ENCODE results near the gene ZBTB44. TPM values are rescaled to one million over a fixed set of nuclear protein-coding genes. Genes with fewer than 3 reads are reported as not detected.
"Not testable (repeated sequence)": the region's sequence is repeated elsewhere in the genome, so short reads cannot be mapped to it uniquely, and the experiment has no call there.

ZBTB44 gene
- total RNA-seq, 5 donors from 2014 or later (not counting 1 experiment from before 2014, with no cell fraction given) = 48.4 to 68.1 (median 65.2) TPM

DNA sequence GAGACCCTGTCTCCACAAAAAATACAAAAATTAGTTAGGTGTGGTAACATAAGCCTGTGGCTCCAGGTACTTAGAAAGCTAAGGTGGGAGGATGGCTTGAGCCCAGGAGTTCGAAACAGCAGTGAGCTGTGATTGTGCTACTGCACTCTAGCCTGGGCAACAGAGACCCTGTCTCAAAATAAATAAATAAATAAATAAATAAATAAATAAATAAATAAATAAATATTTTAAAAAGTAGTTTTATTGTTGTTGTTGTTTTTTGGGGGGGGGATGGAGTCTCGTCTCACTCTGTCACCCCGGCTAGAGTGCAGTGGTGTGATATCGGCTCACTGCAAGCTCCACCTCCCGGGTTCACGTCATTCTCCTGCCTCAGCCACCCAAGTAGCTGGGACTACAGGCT lies 33.4 kb downstream of the ZBTB44 start:
- ATAC-seq (replicated peaks in 1 of 4); H3K36me3 ChIP-seq (ENCODE audit: control insufficient read depth in 2 of 2, extremely low read depth in 1 of 2, insufficient read depth in 1 of 2, low read length in 1 of 2); H3K4me1 ChIP-seq (ENCODE audit: control insufficient read depth in 1 of 2, extremely low read depth in 1 of 2, insufficient read depth in 2 of 2, low read length in 2 of 2); H3K27me3 ChIP-seq (replicated peaks in 1 of 2; ENCODE audit: control insufficient read depth in 2 of 2, extremely low read depth in 1 of 2, insufficient read depth in 2 of 2, low read length in 1 of 2); POLR2A ChIA-PET; DNase-seq; H3K4me3 Mint-ChIP-seq; H3K27ac Mint-ChIP-seq; H3K9me3 ChIP-seq; H3K4me3 ChIP-seq (ENCODE audit: control insufficient read depth in 1 of 2, extremely low read depth in 1 of 2, low read length in 1 of 2); H3K27ac ChIP-seq (ENCODE audit: low read length); H3K27me3 Mint-ChIP-seq: not testable (repeated sequence)
- WGBS (ENCODE audit: insufficient coverage) = no CpG with 5 or more reads among the region's 6 CpGs
- Mint-ChIP-seq H3K36me3 (peaks cover 58% of the 10 kb centered on the region), H3K4me1 (peaks cover 17 to 19% (median 19%) of the 10 kb centered on the region in 3 donors), H3K9me3 (peaks cover 0 to 25% (median 8%) of the 10 kb centered on the region in 3 donors)
- CTCF ChIA-PET = interaction anchor here in 1 of 2 donors (0.7 kb wide), 1 partner anchor 151 kb away, joined by 3 read pairs; no protein-coding TSS in a partner anchor

GRCh38 chr11:130279989-130280388 lies 34.7 kb downstream of the ZBTB44 start:
- H3K27ac Mint-ChIP-seq = no peak overlapping the region
- no peak for DNase-seq
- Histone ChIP-seq H3K9me3 (peaks cover 6% of the 10 kb centered on the region), H3K4me3 (ENCODE audit: control insufficient read depth in 1 of 2, extremely low read depth in 1 of 2, low read length in 1 of 2) (no peak overlapping the region), H3K4me1 (ENCODE audit: control insufficient read depth in 1 of 2, extremely low read depth in 1 of 2, insufficient read depth in 2 of 2, low read length in 2 of 2) (no peaks in the 10 kb centered on the region), H3K36me3 (ENCODE audit: control insufficient read depth in 2 of 2, extremely low read depth in 1 of 2, insufficient read depth in 1 of 2, low read length in 1 of 2) (no peaks in the 10 kb centered on the region), H3K27me3 (replicated peaks in 1 of 2; ENCODE audit: control insufficient read depth in 2 of 2, extremely low read depth in 1 of 2, insufficient read depth in 2 of 2, low read length in 1 of 2) (no peaks in the 10 kb centered on the region), H3K27ac (ENCODE audit: low read length) (no peak overlapping the region)
- no peak overlapping the region for H3K4me3 Mint-ChIP-seq
- POLR2A ChIA-PET = no interaction called here
- H3K27me3 Mint-ChIP-seq = no peaks in the 10 kb centered on the region
- CTCF ChIA-PET = no interaction called here
- ATAC-seq (replicated peaks in 1 of 4) = no peak
- H3K36me3 Mint-ChIP-seq = peaks cover 53% of the 10 kb centered on the region
- H3K9me3 Mint-ChIP-seq = peaks cover 0 to 25% (median 8%) of the 10 kb centered on the region in 3 donors
- WGBS (ENCODE audit: insufficient coverage) = no CpG with 5 or more reads among the region's 4 CpGs
- H3K4me1 Mint-ChIP-seq = peaks cover 12 to 16% (median 13%) of the 10 kb centered on the region in 3 donors

DNA sequence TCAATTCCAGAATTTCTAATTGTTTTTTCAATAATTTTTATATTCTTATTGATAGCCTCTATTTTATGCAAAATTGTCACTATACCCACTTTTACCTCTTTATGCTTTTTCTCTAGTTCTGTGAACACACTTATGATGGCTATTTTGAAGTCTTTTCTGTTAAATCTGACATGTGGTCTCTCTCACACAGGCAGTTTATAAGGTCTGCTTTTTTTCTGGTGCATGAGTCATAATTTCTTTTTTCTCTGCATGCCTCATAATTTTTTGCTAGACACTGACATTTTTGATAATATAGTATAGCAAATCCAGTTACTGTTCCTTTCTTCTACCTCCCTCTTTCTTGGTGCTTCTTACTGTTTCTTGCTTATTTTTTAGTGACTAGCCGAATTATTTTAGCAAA lies 36.0 kb downstream of the ZBTB44 start:
- no peaks in the 10 kb centered on the region for H3K27me3 ChIP-seq (replicated peaks in 1 of 2; ENCODE audit: control insufficient read depth in 2 of 2, extremely low read depth in 1 of 2, insufficient read depth in 2 of 2, low read length in 1 of 2)
- H3K27ac ChIP-seq (ENCODE audit: low read length) = no peak overlapping the region
- POLR2A ChIA-PET = interaction anchor here in 1 of 2 donors (0.6 kb wide), 1 partner anchor 20 kb away, joined by 4 read pairs; no protein-coding TSS in a partner anchor
- peaks cover 6% of the 10 kb centered on the region for H3K9me3 ChIP-seq
- Mint-ChIP-seq H3K27me3 (no peaks in the 10 kb centered on the region), H3K4me3 (no peak overlapping the region), H3K27ac (no peak overlapping the region), H3K4me1 (peaks cover 13 to 18% (median 14%) of the 10 kb centered on the region in 3 donors), H3K9me3 (peaks cover 0 to 25% (median 8%) of the 10 kb centered on the region in 3 donors), H3K36me3 (peaks cover 50% of the 10 kb centered on the region)
- DNase-seq (no peak), ATAC-seq (replicated peaks in 1 of 4) (no peak)
- H3K36me3 ChIP-seq (ENCODE audit: control insufficient read depth in 2 of 2, extremely low read depth in 1 of 2, insufficient read depth in 1 of 2, low read length in 1 of 2) = no peaks in the 10 kb centered on the region
- CTCF ChIA-PET = interaction anchor here in 1 of 2 donors (0.7 kb wide), 1 partner anchor 1464 kb away, joined by 3 read pairs; no protein-coding TSS in a partner anchor
- no peaks in the 10 kb centered on the region for H3K4me1 ChIP-seq (ENCODE audit: control insufficient read depth in 1 of 2, extremely low read depth in 1 of 2, insufficient read depth in 2 of 2, low read length in 2 of 2)
- H3K4me3 ChIP-seq (ENCODE audit: control insufficient read depth in 1 of 2, extremely low read depth in 1 of 2, low read length in 1 of 2) = no peak overlapping the region
- WGBS (ENCODE audit: insufficient coverage) = 100% methylated on average over 1 of the region's 1 CpG

DNA sequence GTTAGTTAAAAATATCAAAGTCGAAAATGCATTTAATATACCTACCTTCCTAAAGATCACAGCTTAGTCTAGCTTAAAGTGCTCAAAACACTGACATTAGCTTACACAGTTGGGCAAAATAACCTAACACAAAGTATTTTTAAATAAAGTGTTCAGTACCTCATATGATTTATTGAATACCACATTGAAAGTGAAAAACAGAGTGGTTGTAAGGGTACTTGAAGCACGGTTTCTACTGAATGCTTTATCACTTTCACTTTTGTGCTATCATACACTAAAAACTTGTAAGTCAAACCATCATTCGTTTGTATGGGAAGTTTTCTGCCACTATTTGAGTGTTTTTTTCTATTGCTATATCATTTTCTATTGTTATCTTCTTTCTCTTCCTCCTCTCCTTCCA lies 36.6 kb downstream of the ZBTB44 start:
- no peak overlapping the region for H3K27ac Mint-ChIP-seq
- CTCF ChIA-PET = no interaction called here
- peaks cover 6% of the 10 kb centered on the region for H3K9me3 ChIP-seq
- POLR2A ChIA-PET = no interaction called here
- WGBS (ENCODE audit: insufficient coverage) = no CpG with 5 or more reads among the region's 3 CpGs
- H3K27ac ChIP-seq (ENCODE audit: low read length) = no peak overlapping the region
- H3K4me1 Mint-ChIP-seq = peaks cover 13 to 18% (median 14%) of the 10 kb centered on the region in 3 donors
- no peak overlapping the region for H3K4me3 Mint-ChIP-seq
- DNase-seq = no peak
- H3K4me1 ChIP-seq (ENCODE audit: control insufficient read depth in 1 of 2, extremely low read depth in 1 of 2, insufficient read depth in 2 of 2, low read length in 2 of 2) = no peaks in the 10 kb centered on the region
- no peaks in the 10 kb centered on the region for H3K27me3 ChIP-seq (replicated peaks in 1 of 2; ENCODE audit: control insufficient read depth in 2 of 2, extremely low read depth in 1 of 2, insufficient read depth in 2 of 2, low read length in 1 of 2)
- H3K36me3 Mint-ChIP-seq = peaks cover 50% of the 10 kb centered on the region
- no peak for ATAC-seq (replicated peaks in 1 of 4)
- H3K36me3 ChIP-seq (ENCODE audit: control insufficient read depth in 2 of 2, extremely low read depth in 1 of 2, insufficient read depth in 1 of 2, low read length in 1 of 2) = no peaks in the 10 kb centered on the region
- no peak overlapping the region for H3K4me3 ChIP-seq (ENCODE audit: control insufficient read depth in 1 of 2, extremely low read depth in 1 of 2, low read length in 1 of 2)
- peaks cover 0 to 25% (median 8%) of the 10 kb centered on the region in 3 donors for H3K9me3 Mint-ChIP-seq
- no peaks in the 10 kb centered on the region for H3K27me3 Mint-ChIP-seq

GRCh38 chr11:130272336-130272735 lies 42.4 kb downstream of the ZBTB44 start:
- POLR2A ChIA-PET = no interaction called here
- peaks cover 8 to 13% (median 11%) of the 10 kb centered on the region in 3 donors for H3K4me1 Mint-ChIP-seq
- CTCF ChIA-PET = no interaction called here
- H3K4me3 Mint-ChIP-seq = no peak overlapping the region
- no peak overlapping the region for H3K27ac Mint-ChIP-seq
- H3K27me3 ChIP-seq (replicated peaks in 1 of 2; ENCODE audit: control insufficient read depth in 2 of 2, extremely low read depth in 1 of 2, insufficient read depth in 2 of 2, low read length in 1 of 2) = no peaks in the 10 kb centered on the region
- no peaks in the 10 kb centered on the region for H3K27me3 Mint-ChIP-seq
- no peak for ATAC-seq (replicated peaks in 1 of 4)
- H3K9me3 ChIP-seq = no peaks in the 10 kb centered on the region
- peaks cover 0 to 3% of the 10 kb centered on the region in 2 donors for H3K36me3 ChIP-seq (ENCODE audit: control insufficient read depth in 2 of 2, extremely low read depth in 1 of 2, insufficient read depth in 1 of 2, low read length in 1 of 2)
- no peak overlapping the region for H3K27ac ChIP-seq (ENCODE audit: low read length)
- H3K36me3 Mint-ChIP-seq = peaks cover 24% of the 10 kb centered on the region
- no CpG with 5 or more reads among the region's 2 CpGs for WGBS (ENCODE audit: insufficient coverage)
- H3K9me3 Mint-ChIP-seq = peaks cover 0 to 2% (median 0%) of the 10 kb centered on the region in 3 donors
- H3K4me1 ChIP-seq (ENCODE audit: control insufficient read depth in 1 of 2, extremely low read depth in 1 of 2, insufficient read depth in 2 of 2, low read length in 2 of 2) = no peaks in the 10 kb centered on the region
- no peak for DNase-seq
- no peak overlapping the region for H3K4me3 ChIP-seq (ENCODE audit: control insufficient read depth in 1 of 2, extremely low read depth in 1 of 2, low read length in 1 of 2)

- Mint-ChIP-seq H3K27me3 (no peaks in the 10 kb centered on the region), H3K4me1 (peaks cover 19 to 30% (median 26%) of the 10 kb centered on the region in 3 donors), H3K4me3 (no peak overlapping the region), H3K27ac (no peak overlapping the region), H3K36me3 (peaks cover 27% of the 10 kb centered on the region), H3K9me3 (no peaks in the 10 kb centered on the region)
- H3K36me3 ChIP-seq (ENCODE audit: control insufficient read depth in 2 of 2, extremely low read depth in 1 of 2, insufficient read depth in 1 of 2, low read length in 1 of 2) = peaks cover 3 to 8% of the 10 kb centered on the region in 2 donors
- H3K27me3 ChIP-seq (replicated peaks in 1 of 2; ENCODE audit: control insufficient read depth in 2 of 2, extremely low read depth in 1 of 2, insufficient read depth in 2 of 2, low read length in 1 of 2) = no peaks in the 10 kb centered on the region
- no CpG with 5 or more reads among the region's 1 CpG for WGBS (ENCODE audit: insufficient coverage)
- H3K4me3 ChIP-seq (ENCODE audit: control insufficient read depth in 1 of 2, extremely low read depth in 1 of 2, low read length in 1 of 2) = no peak overlapping the region
- CTCF ChIA-PET = interaction anchor here in 1 of 2 donors (0.6 to 0.7 kb wide), 2 partner anchors 27 to 45 kb away, joined by 3 read pairs; partner anchors contain the start of gene ZBTB44
- no peaks in the 10 kb centered on the region for H3K9me3 ChIP-seq
- POLR2A ChIA-PET = no interaction called here
- no peak overlapping the region for H3K27ac ChIP-seq (ENCODE audit: low read length)
- ATAC-seq (replicated peaks in 1 of 4) (no peak), DNase-seq (no peak)
- no peaks in the 10 kb centered on the region for H3K4me1 ChIP-seq (ENCODE audit: control insufficient read depth in 1 of 2, extremely low read depth in 1 of 2, insufficient read depth in 2 of 2, low read length in 2 of 2)
Observed at GRCh38 chr11:130269326-130269943, 45.3 kb downstream of the ZBTB44 start.

All from T-cell (primary cell).